Glutamatergic neuron (in vitro differentiated cells): ENCODE data around the gene NT5C1A. TPM values are rescaled to one million over a fixed set of nuclear protein-coding genes. Genes with fewer than 3 reads are reported as not detected.
A peak's percentile ranks its signal among the peaks of the same experiment; 100 is the strongest.

Experiments used
- DNase-seq: peaks from one replicate; pipeline ENCODE4 v3.0.0; 2022
- H3K27ac Mint-ChIP-seq: one replicate; pipeline ENCODE4 v1.8.0; 2020; ENCODE audit warnings: mild to moderate bottlenecking, mixed read lengths, inconsistent platforms; ENCODE audit not compliant: unreplicated experiment
- H3K27me3 Mint-ChIP-seq: one replicate; pipeline ENCODE4 v1.8.0; 2020; ENCODE audit warnings: mild to moderate bottlenecking, moderate library complexity, mixed read lengths, inconsistent platforms; ENCODE audit not compliant: unreplicated experiment
- H3K36me3 Mint-ChIP-seq: one replicate; pipeline ENCODE4 v1.8.0; 2020; ENCODE audit warnings: mild to moderate bottlenecking, mixed read lengths, inconsistent platforms; ENCODE audit not compliant: unreplicated experiment
- H3K4me1 Mint-ChIP-seq: one replicate; pipeline ENCODE4 v1.8.0; 2020; ENCODE audit warnings: mild to moderate bottlenecking, low read depth, mixed read lengths, inconsistent platforms; ENCODE audit not compliant: unreplicated experiment
- H3K4me3 Mint-ChIP-seq: one replicate; pipeline ENCODE4 v1.8.0; 2020; ENCODE audit warnings: mild to moderate bottlenecking, mixed read lengths, inconsistent platforms; ENCODE audit not compliant: unreplicated experiment
- H3K9me3 Mint-ChIP-seq: one replicate; pipeline ENCODE4 v1.8.0; 2020; ENCODE audit warnings: mild to moderate bottlenecking, moderate library complexity, mixed read lengths, inconsistent platforms; ENCODE audit not compliant: unreplicated experiment
- total RNA-seq: library from RNA; stranded (reverse); fragmentation: NEBNext Ultra II Directional; extraction: Animal tissue kit (Norgen Biotek cat#: 25700); gene quantifications from one replicate; pipeline ENCODE4 v1.2.1, GENCODE V29; 2021; ENCODE audit not compliant: unreplicated experiment
- TF ChIP-seq, protein P1 (sequence below): fragments of 200-600 bp; sonication (generic); IDR thresholded peaks from one replicate; pipeline ENCODE4 v1.5.0; 2021; ENCODE audit not compliant: partially characterized antibody, unreplicated experiment

NT5C1A gene
- total RNA-seq, 1 donor from 2014 or later = not detected

DNA sequence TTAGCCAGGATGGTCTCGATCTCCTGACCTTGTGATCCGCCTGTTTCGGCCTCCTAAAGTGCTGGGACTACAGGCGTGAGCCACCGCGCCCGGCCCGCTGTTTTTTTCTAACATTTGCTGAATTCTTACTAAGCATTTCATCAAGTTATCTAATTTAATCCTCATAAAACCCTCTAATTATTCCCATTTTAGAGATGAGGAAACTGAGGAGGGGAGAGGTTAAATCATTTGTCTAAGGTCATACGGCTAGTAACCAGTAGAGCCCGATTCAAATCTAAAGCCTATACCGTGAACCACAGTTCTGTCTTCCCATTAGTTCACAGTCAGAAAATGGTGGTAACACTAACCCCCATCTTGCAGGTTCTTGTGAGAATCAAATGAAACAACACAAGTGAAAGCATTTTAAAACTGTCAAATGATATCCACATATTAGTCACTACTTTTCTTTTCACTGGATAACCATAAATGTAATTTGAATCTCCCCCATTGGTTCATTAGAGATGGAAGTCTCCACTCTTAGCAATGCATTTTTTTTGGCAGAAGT, 43.0 kb downstream of the NT5C1A start:
- H3K27me3 Mint-ChIP-seq = peaks cover 15% of the 10 kb centered on the region
- TF ChIP-seq, protein P1, sequence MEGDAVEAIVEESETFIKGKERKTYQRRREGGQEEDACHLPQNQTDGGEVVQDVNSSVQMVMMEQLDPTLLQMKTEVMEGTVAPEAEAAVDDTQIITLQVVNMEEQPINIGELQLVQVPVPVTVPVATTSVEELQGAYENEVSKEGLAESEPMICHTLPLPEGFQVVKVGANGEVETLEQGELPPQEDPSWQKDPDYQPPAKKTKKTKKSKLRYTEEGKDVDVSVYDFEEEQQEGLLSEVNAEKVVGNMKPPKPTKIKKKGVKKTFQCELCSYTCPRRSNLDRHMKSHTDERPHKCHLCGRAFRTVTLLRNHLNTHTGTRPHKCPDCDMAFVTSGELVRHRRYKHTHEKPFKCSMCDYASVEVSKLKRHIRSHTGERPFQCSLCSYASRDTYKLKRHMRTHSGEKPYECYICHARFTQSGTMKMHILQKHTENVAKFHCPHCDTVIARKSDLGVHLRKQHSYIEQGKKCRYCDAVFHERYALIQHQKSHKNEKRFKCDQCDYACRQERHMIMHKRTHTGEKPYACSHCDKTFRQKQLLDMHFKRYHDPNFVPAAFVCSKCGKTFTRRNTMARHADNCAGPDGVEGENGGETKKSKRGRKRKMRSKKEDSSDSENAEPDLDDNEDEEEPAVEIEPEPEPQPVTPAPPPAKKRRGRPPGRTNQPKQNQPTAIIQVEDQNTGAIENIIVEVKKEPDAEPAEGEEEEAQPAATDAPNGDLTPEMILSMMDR = no peak
- H3K4me1 Mint-ChIP-seq = peaks cover 18% of the 10 kb centered on the region
- H3K4me3 Mint-ChIP-seq = no peak overlapping the region
- peaks cover 3% of the 10 kb centered on the region for H3K9me3 Mint-ChIP-seq
- peaks cover 17% of the 10 kb centered on the region for H3K36me3 Mint-ChIP-seq
- no peak overlapping the region for H3K27ac Mint-ChIP-seq
- no peak for DNase-seq

DNA sequence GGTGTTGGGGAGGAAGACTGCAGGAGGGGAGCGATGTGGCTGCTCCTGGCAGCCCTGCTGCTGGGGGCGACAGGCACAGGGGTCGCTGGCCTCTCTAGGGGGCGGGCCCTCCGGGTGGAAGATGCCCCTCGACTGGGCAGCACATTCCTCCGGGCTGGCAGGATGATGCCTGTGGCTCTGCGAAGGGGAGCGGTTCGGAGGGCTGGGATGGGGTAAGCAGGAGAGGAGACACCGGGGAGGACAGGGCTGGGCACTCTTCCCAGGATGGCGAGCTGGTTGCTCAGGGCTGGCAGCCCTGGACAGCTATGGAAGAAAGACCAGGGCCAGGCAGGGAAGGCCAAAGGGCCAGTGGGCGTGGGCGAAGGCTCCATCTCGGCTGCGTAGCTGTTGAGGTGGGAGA, 45.3 kb downstream of the NT5C1A start:
- Mint-ChIP-seq H3K4me1 (peaks cover 13% of the 10 kb centered on the region), H3K27me3 (peaks cover 7% of the 10 kb centered on the region), H3K9me3 (peaks cover 3% of the 10 kb centered on the region), H3K27ac (no peak overlapping the region), H3K4me3 (no peak overlapping the region), H3K36me3 (peaks cover 22% of the 10 kb centered on the region)
- no peak for DNase-seq
- TF ChIP-seq, protein P1 = no peak

DNA sequence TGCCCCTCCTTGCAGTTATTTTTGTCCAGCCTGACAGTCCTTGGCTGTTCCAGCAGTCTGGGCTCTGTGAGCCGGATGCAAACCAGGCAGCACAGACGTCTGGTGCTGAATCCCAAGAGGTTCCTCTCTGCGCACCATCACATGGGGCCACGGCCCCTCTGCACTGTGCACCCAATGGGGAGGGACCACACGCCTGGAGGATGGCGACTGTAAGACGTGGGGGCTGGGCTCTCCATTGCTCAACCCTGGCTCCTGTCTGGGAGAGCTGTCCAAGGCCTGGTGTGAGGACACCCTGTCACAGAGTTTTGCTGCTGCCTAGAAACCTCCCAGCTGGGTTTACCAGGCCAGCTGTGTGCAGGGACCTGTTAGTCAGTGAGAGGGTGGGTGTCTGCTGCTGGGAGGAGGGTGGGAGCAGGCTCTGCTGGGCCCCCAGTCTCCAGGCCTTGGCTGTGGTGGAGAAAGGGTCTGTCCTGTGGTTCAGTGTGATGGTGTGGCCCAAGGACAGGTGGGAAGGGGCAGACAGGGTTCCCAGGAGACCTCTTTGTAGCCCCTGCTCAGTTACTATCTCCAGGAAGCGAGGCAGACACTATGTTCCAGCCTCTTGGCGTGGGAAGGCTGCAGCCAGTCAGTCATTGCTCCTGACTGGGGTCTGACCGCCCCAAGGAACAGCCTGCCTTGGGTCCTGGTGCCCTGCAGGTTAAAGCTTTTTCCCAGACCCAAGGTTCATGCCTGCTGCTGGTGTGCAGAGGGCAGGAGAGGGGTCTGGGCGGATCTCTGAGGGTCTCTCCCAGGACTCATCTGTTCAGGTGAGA, 46.2 kb downstream of the NT5C1A start:
- Mint-ChIP-seq H3K9me3 (peaks cover 3% of the 10 kb centered on the region), H3K4me3 (no peak overlapping the region), H3K27ac (no peak overlapping the region), H3K36me3 (peaks cover 22% of the 10 kb centered on the region), H3K27me3 (peaks cover 6% of the 10 kb centered on the region), H3K4me1 (peaks cover 12% of the 10 kb centered on the region)
- TF ChIP-seq, protein P1 = no peak
- peak; percentile 27 for DNase-seq

DNA sequence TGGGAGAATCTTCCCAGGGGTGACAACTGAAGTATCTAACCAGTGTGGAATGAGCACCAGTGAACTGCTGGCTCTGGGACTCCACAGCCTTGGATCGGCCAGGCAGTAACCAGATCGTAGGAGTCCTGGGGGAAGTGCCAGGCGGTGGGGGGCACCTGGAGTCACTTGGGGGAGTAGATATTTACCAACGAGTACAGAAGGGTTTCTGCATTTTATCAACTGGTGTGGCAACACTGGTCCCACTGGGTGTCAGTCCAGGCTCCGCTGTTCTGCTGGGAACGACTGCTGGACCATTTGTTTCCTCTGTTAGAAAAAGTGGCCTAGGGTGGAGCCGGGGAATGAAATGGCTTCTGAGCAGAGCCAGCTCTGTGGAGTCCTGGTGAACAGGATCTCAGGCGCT, 46.9 kb downstream of the NT5C1A start:
- peaks cover 4% of the 10 kb centered on the region for H3K27me3 Mint-ChIP-seq
- no peak overlapping the region for H3K27ac Mint-ChIP-seq

More for the DNA sequence above, 46.9 kb downstream of the NT5C1A start:
- TF ChIP-seq, protein P1 = no peak
- no peak for DNase-seq
- Mint-ChIP-seq H3K4me1 (peaks cover 7% of the 10 kb centered on the region), H3K4me3 (no peak overlapping the region), H3K36me3 (peaks cover 16% of the 10 kb centered on the region), H3K9me3 (peaks cover 5% of the 10 kb centered on the region)
